ENCODE data around the gene HYKK.

The HYKK gene

DNA sequence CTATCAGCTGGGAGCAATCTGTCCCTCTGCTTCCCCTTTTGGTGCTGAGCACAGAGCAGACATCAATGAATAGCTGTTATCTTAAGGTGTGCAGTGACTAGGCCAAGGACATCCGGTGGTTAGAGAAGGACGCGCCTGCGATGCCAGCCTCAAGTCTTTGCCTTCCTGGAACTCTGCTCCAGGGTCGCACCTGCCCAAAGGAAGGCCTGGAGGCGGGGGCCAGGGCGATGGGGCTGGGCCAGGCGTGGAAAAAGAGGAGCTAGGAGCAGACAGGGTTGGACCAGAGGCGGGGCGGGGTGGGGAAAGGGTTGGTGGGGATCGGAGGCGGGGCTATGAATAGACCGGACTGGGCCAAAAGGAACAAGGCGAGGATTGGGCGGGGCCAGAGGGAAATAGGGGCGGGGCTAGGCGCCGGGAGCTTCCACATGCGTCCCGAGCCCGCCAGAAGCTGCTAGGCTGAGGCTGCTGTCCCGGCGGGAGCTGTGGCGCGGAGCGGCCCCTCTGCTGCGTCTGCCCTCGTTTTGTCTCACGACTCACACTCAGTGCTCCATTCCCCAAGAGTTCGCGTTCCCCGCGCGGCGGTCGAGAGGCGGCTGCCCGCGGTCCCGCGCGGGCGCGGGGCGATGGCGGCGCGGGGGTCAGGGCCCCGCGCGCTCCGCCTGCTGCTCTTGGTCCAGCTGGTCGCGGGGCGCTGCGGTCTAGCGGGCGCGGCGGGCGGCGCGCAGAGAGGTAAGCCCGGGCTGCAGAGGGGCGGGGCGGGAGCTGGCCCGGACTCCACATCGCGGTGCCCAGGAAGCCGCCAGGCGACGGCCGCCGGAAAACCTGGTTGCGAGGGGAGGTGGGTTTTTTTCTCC lies 57.9 kb downstream of the HYKK start, which contains the start of gene CHRNA5:
Gene CHRNA5, plus strand, starts transcription at position 424 of the 854 bp plus-strand sequence. Its CDS starts 200 bp downstream, at position 624.
- Histone ChIP-seq H3K27me3 (peaks cover 79% of the 10 kb centered on the region), H3K4me1 (ENCODE audit: control insufficient read depth in 1 of 2, insufficient read depth in 1 of 2, low read depth in 1 of 2, low read length in 1 of 2) (peaks cover 17 to 22% of the 10 kb centered on the region in 2 experiments), H3K9me3 (no peaks in the 10 kb centered on the region), H3K36me3 (no peaks in the 10 kb centered on the region), H3K27ac (peak within 1 kb of the TSS; percentile 18), H3K4me3 (ENCODE audit: low read depth in 1 of 2, low read length in 1 of 2) (peak within 1 kb of the TSS; percentile 46 to 56)
- no peak for TF ChIP-seq CTCF (IDR thresholded peaks at IDR 0.05)

GRCh38 chr15:78565951-78566774 lies 58.8 kb downstream of the HYKK start:
- Histone ChIP-seq H3K27me3 (peaks cover 84% of the 10 kb centered on the region), H3K4me3 (ENCODE audit: low read depth in 1 of 2, low read length in 1 of 2) (peak overlapping the region; percentile 46 to 56), H3K9me3 (no peaks in the 10 kb centered on the region), H3K27ac (no peak overlapping the region), H3K4me1 (ENCODE audit: control insufficient read depth in 1 of 2, insufficient read depth in 1 of 2, low read depth in 1 of 2, low read length in 1 of 2) (peaks cover 17 to 22% of the 10 kb centered on the region in 2 experiments), H3K36me3 (no peaks in the 10 kb centered on the region)
- no peak for TF ChIP-seq CTCF (IDR thresholded peaks at IDR 0.05)

DNA sequence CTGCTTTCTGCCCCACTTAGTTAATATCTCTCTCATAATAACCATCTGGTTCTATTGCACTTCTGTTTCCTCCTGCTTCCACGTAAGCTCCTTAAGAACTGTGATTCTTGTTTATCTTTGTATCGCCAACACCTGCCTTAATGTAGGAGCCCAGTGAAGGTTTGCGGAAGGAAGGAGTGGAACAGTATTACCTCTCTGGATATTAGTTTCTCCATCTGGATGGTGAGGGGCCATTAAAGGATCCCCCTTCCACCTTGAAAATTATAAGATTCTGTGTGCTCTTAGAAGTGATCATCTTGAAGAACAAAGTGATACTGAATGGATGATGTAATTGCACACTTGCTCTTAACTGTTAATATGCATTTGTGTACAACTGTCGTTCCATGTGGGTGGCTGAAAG lies 60.2 kb downstream of the HYKK start:
- H3K27ac ChIP-seq, result no peak overlapping the region
- no peak overlapping the region for H3K4me3 ChIP-seq (ENCODE audit: low read depth in 1 of 2, low read length in 1 of 2)
- no peaks in the 10 kb centered on the region for H3K36me3 ChIP-seq
- H3K4me1 ChIP-seq (ENCODE audit: control insufficient read depth in 1 of 2, insufficient read depth in 1 of 2, low read depth in 1 of 2, low read length in 1 of 2), result peaks cover 17 to 22% of the 10 kb centered on the region in 2 experiments
- H3K9me3 ChIP-seq, result no peaks in the 10 kb centered on the region
- peaks cover 82% of the 10 kb centered on the region for H3K27me3 ChIP-seq
- TF ChIP-seq CTCF (IDR thresholded peaks at IDR 0.05), result no peak

GRCh38 chr15:78570710-78571109 lies 63.3 kb downstream of the HYKK start:
- Histone ChIP-seq H3K27ac (no peak overlapping the region), H3K27me3 (peaks cover 50% of the 10 kb centered on the region), H3K4me3 (ENCODE audit: low read depth in 1 of 2, low read length in 1 of 2) (no peak overlapping the region), H3K4me1 (ENCODE audit: control insufficient read depth in 1 of 2, insufficient read depth in 1 of 2, low read depth in 1 of 2, low read length in 1 of 2) (peaks cover 8 to 11% of the 10 kb centered on the region in 2 experiments), H3K9me3 (no peaks in the 10 kb centered on the region), H3K36me3 (no peaks in the 10 kb centered on the region)
- no peak for TF ChIP-seq CTCF (IDR thresholded peaks at IDR 0.05)

DNA sequence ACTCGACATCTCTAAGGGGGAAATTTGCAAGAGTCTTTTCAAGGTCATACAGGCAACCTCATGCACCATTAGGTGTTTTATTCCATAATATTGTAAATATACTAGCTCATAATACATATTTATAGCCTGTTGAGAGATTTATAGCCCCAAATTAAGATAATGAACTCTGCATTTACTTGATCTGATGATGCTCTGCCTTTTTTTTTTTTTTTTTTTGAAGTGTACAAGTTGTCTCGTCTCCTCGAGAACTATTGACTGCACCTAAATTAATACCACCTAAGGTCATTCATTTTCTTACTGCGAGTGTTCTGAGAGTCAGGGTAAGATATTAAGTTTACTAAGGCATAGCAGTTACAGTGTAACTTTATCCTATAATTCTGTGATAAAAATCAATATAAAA lies 64.0 kb downstream of the HYKK start:
- no peak for TF ChIP-seq CTCF (IDR thresholded peaks at IDR 0.05)
- H3K4me3 ChIP-seq (ENCODE audit: low read depth in 1 of 2, low read length in 1 of 2), result no peak overlapping the region
- peaks cover 2 to 4% of the 10 kb centered on the region in 2 experiments for H3K4me1 ChIP-seq (ENCODE audit: control insufficient read depth in 1 of 2, insufficient read depth in 1 of 2, low read depth in 1 of 2, low read length in 1 of 2)
- peaks cover 43% of the 10 kb centered on the region for H3K27me3 ChIP-seq
- H3K9me3 ChIP-seq, result no peaks in the 10 kb centered on the region
- no peak overlapping the region for H3K27ac ChIP-seq
- H3K36me3 ChIP-seq, result no peaks in the 10 kb centered on the region

All from neutrophil (primary cell).